ENCODE measurements around the gene GPR160. TPM values are rescaled to one million over a fixed set of nuclear protein-coding genes. Genes with fewer than 3 reads are reported as not detected.

Gene GPR160
- total and polyA plus RNA-seq, 10 of the 15 experiments (the other 5 are each of a cell fraction or from before 2014, with no cell fraction given): 1.2 to 57.7 (median 30.9) TPM

DNA sequence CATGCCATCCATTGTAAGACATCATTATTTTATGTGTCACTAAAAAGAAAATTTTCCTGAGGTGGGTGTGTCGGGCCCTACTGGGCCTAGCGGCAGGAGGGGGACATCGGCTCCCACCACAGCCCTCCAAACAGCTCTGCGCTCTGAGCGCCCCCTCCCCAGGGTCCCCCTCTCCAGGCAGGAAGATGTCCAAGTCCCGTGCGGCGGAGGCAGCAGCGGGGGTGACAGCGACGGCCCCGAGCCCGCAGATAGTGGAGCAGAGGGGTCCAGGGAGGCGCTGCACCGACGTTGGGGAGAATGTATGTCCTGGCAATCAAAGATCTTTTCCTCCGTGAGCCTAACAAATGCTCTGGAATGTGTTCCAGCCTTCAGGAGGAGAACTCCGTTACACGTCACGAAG, 24.3 kb downstream of the GPR160 start:
- ChIA-PET POLR2A (interaction anchor here (0.5 kb wide), 1 partner anchor 305 kb away, joined by 3 read pairs; no protein-coding TSS in a partner anchor), SMC1A (ENCODE audit: uncharacterized antibody, unreplicated experiment) (no interaction called here), CTCF (no interaction called here), RAD21 (ENCODE audit: unreplicated experiment) (no interaction called here)
- Histone ChIP-seq H2AFZ (ENCODE audit: control insufficient read depth, low read depth, low read length) (no peak overlapping the region), H3K79me2 (ENCODE audit: control insufficient read depth, insufficient read depth, low read length) (peaks cover 27% of the 10 kb centered on the region), H3K9me3 (replicated peaks; ENCODE audit: control insufficient read depth, insufficient read depth, low read length) (no peaks in the 10 kb centered on the region; the same call in 1 of the 3 replicates), H3K27ac (ENCODE audit: control insufficient read depth, insufficient read depth) (no peak overlapping the region), H3K4me3 (no peak overlapping the region), H3K4me2 (ENCODE audit: control insufficient read depth, insufficient read depth) (no peak overlapping the region), H3K4me1 (ENCODE audit: control insufficient read depth, insufficient read depth, low read length) (peaks cover 19% of the 10 kb centered on the region), H3K9ac (ENCODE audit: control insufficient read depth, insufficient read depth, low read length) (no peak overlapping the region), H4K20me1 (ENCODE audit: control insufficient read depth, insufficient read depth) (no peaks in the 10 kb centered on the region), H3K27me3 (replicated peaks in 1 of 2; ENCODE audit: control insufficient read depth in 2 of 2, insufficient read depth in 2 of 2, low read length in 1 of 2) (no peaks in the 10 kb centered on the region), H3K36me3 (ENCODE audit: control insufficient read depth in 2 of 2, insufficient read depth in 2 of 2, low read length in 1 of 2) (peaks cover 0 to 15% of the 10 kb centered on the region in 2 experiments; a peak in 2 of 4 replicates)
- ATAC-seq: no peak
- in situ Hi-C loops (cut with MboI) (no loop called here), intact Hi-C loops (cut with micrococcal nuclease; ENCODE audit: unreplicated experiment) (no loop called here)
- DNase-seq (ENCODE audit: low read depth, low spot score): no peak
- TF ChIP-seq, protein P1, sequence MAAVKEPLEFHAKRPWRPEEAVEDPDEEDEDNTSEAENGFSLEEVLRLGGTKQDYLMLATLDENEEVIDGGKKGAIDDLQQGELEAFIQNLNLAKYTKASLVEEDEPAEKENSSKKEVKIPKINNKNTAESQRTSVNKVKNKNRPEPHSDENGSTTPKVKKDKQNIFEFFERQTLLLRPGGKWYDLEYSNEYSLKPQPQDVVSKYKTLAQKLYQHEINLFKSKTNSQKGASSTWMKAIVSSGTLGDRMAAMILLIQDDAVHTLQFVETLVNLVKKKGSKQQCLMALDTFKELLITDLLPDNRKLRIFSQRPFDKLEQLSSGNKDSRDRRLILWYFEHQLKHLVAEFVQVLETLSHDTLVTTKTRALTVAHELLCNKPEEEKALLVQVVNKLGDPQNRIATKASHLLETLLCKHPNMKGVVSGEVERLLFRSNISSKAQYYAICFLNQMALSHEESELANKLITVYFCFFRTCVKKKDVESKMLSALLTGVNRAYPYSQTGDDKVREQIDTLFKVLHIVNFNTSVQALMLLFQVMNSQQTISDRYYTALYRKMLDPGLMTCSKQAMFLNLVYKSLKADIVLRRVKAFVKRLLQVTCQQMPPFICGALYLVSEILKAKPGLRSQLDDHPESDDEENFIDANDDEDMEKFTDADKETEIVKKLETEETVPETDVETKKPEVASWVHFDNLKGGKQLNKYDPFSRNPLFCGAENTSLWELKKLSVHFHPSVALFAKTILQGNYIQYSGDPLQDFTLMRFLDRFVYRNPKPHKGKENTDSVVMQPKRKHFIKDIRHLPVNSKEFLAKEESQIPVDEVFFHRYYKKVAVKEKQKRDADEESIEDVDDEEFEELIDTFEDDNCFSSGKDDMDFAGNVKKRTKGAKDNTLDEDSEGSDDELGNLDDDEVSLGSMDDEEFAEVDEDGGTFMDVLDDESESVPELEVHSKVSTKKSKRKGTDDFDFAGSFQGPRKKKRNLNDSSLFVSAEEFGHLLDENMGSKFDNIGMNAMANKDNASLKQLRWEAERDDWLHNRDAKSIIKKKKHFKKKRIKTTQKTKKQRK (IDR thresholded peaks at IDR 0.05; ENCODE audit: low read depth, low read length): no peak
- 0 out of 2 replicates have a peak, but pooled peaks have one; percentile 33 for TF ChIP-seq POLR2A (IDR thresholded peaks at IDR 0.05; ENCODE audit: low read depth, low read length)
- WGBS (ENCODE audit: insufficient coverage, insufficient replicate concordance, low lambda C conversion rate, missing lambda C conversion rate): 97% methylated on average over 20 of the region's 20 CpGs
- BruUV-seq (replicated peaks): no TSS peak
- no peak for FAIRE-seq

DNA sequence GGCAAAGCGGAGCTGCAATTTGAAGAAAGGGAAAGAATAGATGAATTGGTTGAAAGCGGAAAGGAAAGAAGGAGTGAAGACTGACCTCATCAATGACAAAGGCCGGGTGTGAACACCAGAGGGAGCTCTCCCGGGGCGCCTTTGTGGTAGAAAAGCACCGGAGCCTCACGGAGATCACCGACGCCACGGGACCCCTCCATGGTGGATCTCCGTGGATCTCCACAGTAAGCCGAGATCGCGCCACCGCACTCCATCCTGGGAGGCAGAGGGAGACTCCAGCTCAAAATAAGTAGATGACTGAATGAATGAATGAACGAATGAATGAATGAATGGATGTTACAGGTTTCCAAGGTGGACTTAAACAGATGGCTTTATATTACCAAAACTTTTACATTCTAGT, 25.0 kb downstream of the GPR160 start:
- H3K27ac ChIP-seq (ENCODE audit: control insufficient read depth, insufficient read depth): no peak overlapping the region
- H3K9ac ChIP-seq (ENCODE audit: control insufficient read depth, insufficient read depth, low read length): no peak overlapping the region
- no peak overlapping the region for H2AFZ ChIP-seq (ENCODE audit: control insufficient read depth, low read depth, low read length)
- ChIA-PET SMC1A (ENCODE audit: uncharacterized antibody, unreplicated experiment) (no interaction called here), POLR2A (interaction anchor here (0.5 kb wide), 1 partner anchor 305 kb away, joined by 3 read pairs; no protein-coding TSS in a partner anchor), RAD21 (ENCODE audit: unreplicated experiment) (no interaction called here), CTCF (interaction anchor here (0.6 kb wide), 1 partner anchor 178 kb away, joined by 3 read pairs; no protein-coding TSS in a partner anchor)
- H3K9me3 ChIP-seq (replicated peaks; ENCODE audit: control insufficient read depth, insufficient read depth, low read length): no peaks in the 10 kb centered on the region; the same call in 1 of the 3 replicates
- H3K4me1 ChIP-seq (ENCODE audit: control insufficient read depth, insufficient read depth, low read length): peaks cover 12% of the 10 kb centered on the region
- no peak for ATAC-seq
- BruUV-seq (replicated peaks): no TSS peak
- peaks cover 0 to 17% of the 10 kb centered on the region in 2 experiments; a peak in 2 of 4 replicates for H3K36me3 ChIP-seq (ENCODE audit: control insufficient read depth in 2 of 2, insufficient read depth in 2 of 2, low read length in 1 of 2)
- no peak for DNase-seq (ENCODE audit: low read depth, low spot score)
- no peaks in the 10 kb centered on the region for H3K27me3 ChIP-seq (replicated peaks in 1 of 2; ENCODE audit: control insufficient read depth in 2 of 2, insufficient read depth in 2 of 2, low read length in 1 of 2)
- H3K4me3 ChIP-seq: no peak overlapping the region
- no peaks in the 10 kb centered on the region for H4K20me1 ChIP-seq (ENCODE audit: control insufficient read depth, insufficient read depth)
- WGBS (ENCODE audit: insufficient coverage, insufficient replicate concordance, low lambda C conversion rate, missing lambda C conversion rate): 96% methylated on average over 16 of the region's 16 CpGs
- FAIRE-seq: no peak
- intact Hi-C loops (cut with micrococcal nuclease; ENCODE audit: unreplicated experiment): no loop called here
- H3K79me2 ChIP-seq (ENCODE audit: control insufficient read depth, insufficient read depth, low read length): peaks cover 22% of the 10 kb centered on the region
- no peak overlapping the region for H3K4me2 ChIP-seq (ENCODE audit: control insufficient read depth, insufficient read depth)
- in situ Hi-C loops (cut with MboI): no loop called here
- TF ChIP-seq SIN3A (IDR thresholded peaks at IDR 0.05; ENCODE audit: low read depth, low read length): no peak
- TF ChIP-seq, protein P2, sequence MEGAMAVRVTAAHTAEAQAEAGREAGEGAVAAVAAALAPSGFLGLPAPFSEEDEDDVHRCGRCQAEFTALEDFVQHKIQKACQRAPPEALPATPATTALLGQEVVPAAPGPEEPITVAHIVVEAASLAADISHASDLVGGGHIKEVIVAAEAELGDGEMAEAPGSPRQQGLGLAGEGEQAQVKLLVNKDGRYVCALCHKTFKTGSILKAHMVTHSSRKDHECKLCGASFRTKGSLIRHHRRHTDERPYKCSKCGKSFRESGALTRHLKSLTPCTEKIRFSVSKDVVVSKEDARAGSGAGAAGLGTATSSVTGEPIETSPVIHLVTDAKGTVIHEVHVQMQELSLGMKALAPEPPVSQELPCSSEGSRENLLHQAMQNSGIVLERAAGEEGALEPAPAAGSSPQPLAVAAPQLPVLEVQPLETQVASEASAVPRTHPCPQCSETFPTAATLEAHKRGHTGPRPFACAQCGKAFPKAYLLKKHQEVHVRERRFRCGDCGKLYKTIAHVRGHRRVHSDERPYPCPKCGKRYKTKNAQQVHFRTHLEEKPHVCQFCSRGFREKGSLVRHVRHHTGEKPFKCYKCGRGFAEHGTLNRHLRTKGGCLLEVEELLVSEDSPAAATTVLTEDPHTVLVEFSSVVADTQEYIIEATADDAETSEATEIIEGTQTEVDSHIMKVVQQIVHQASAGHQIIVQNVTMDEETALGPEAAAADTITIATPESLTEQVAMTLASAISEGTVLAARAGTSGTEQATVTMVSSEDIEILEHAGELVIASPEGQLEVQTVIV (IDR thresholded peaks at IDR 0.05; ENCODE audit: borderline replicate concordance, partially characterized antibody): no peak
- no peak for TF ChIP-seq MTA3 (IDR thresholded peaks at IDR 0.05; ENCODE audit: borderline replicate concordance, low read length)
- TF ChIP-seq SUPT20H (IDR thresholded peaks at IDR 0.05; ENCODE audit: borderline replicate concordance, control insufficient read depth, low read depth, low read length): no peak
- TF ChIP-seq LARP7 (IDR thresholded peaks at IDR 0.05): no peak
- TF ChIP-seq, protein P3, sequence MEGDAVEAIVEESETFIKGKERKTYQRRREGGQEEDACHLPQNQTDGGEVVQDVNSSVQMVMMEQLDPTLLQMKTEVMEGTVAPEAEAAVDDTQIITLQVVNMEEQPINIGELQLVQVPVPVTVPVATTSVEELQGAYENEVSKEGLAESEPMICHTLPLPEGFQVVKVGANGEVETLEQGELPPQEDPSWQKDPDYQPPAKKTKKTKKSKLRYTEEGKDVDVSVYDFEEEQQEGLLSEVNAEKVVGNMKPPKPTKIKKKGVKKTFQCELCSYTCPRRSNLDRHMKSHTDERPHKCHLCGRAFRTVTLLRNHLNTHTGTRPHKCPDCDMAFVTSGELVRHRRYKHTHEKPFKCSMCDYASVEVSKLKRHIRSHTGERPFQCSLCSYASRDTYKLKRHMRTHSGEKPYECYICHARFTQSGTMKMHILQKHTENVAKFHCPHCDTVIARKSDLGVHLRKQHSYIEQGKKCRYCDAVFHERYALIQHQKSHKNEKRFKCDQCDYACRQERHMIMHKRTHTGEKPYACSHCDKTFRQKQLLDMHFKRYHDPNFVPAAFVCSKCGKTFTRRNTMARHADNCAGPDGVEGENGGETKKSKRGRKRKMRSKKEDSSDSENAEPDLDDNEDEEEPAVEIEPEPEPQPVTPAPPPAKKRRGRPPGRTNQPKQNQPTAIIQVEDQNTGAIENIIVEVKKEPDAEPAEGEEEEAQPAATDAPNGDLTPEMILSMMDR (IDR thresholded peaks at IDR 0.05 in 2 of 3, conservative IDR thresholded peaks at IDR 0.05 in 1 of 3; ENCODE audit: control insufficient read depth in 2 of 3, extremely low read depth in 1 of 3, insufficient read depth in 1 of 3, low read depth in 3 of 3, low read length in 3 of 3): 0 out of 6 replicates have a peak, but pooled peaks of 2 of the 3 experiments have one; percentile 12 to 13
